IPS-11a (cell line): Measurements from ENCODE around the gene CAMK1.
A peak's percentile ranks its signal among the peaks of the same experiment; 100 is the strongest.

Source experiments
- H3K4me3 ChIP-seq: one replicate; pipeline ENCODE4 v1.5.1; 2013; ENCODE audit warnings: low read depth, low read length, control low read depth

The CAMK1 gene

GRCh38 chr3:9769426-9770275, at the start of gene CAMK1:
TSS of gene CAMK1 (minus strand) at chr3:9769947. CDS start at chr3:9767749, 2,198 bp downstream.
- peak within 1 kb of the TSS; percentile 35 for H3K4me3 ChIP-seq

GRCh38 chr3:9818666-9819335, 49.1 kb upstream of the CAMK1 start:
- no peak overlapping the region for H3K4me3 ChIP-seq

- no peak overlapping the region for H3K4me3 ChIP-seq
Observed at GRCh38 chr3:9817436-9817835, 47.7 kb upstream of the CAMK1 start.

GRCh38 chr3:9815986-9816385, 46.2 kb upstream of the CAMK1 start:
- no peak overlapping the region for H3K4me3 ChIP-seq

- no peak overlapping the region for H3K4me3 ChIP-seq
Observed at GRCh38 chr3:9812870-9813483, 43.2 kb upstream of the CAMK1 start.

- no peak overlapping the region for H3K4me3 ChIP-seq
Observed at GRCh38 chr3:9810846-9811245, 41.1 kb upstream of the CAMK1 start.

GRCh38 chr3:9810433-9810770, 40.7 kb upstream of the CAMK1 start:
- peak overlapping the region; percentile 53 for H3K4me3 ChIP-seq

- H3K4me3 ChIP-seq: peak within 1 kb of the TSS; percentile 53
Observed at GRCh38 chr3:9809615-9810432, 40.1 kb upstream of the CAMK1 start, which contains the start of gene TTLL3. TSS of gene TTLL3 (plus strand) at chr3:9810262. CDS start at chr3:9810662, 400 bp downstream.

GRCh38 chr3:9809239-9809614, 39.5 kb upstream of the CAMK1 start:
- H3K4me3 ChIP-seq: peak overlapping the region; percentile 53

GRCh38 chr3:9808345-9809037, 38.7 kb upstream of the CAMK1 start:
- no peak overlapping the region for H3K4me3 ChIP-seq

- H3K4me3 ChIP-seq: no peak overlapping the region
Observed at GRCh38 chr3:9807981-9808344, 38.2 kb upstream of the CAMK1 start.

- H3K4me3 ChIP-seq: no peak overlapping the region
Observed at GRCh38 chr3:9806688-9807589, 37.2 kb upstream of the CAMK1 start.

GRCh38 chr3:9806137-9806536, 36.4 kb upstream of the CAMK1 start:
- H3K4me3 ChIP-seq: no peak overlapping the region

GRCh38 chr3:9804996-9805395, 35.2 kb upstream of the CAMK1 start:
- H3K4me3 ChIP-seq: no peak overlapping the region

GRCh38 chr3:9803494-9803893, 33.7 kb upstream of the CAMK1 start:
- no peak overlapping the region for H3K4me3 ChIP-seq

- H3K4me3 ChIP-seq: no peak overlapping the region
Observed at GRCh38 chr3:9800529-9800928, 30.8 kb upstream of the CAMK1 start.

GRCh38 chr3:9797196-9797945, 27.6 kb upstream of the CAMK1 start:
- H3K4me3 ChIP-seq: no peak overlapping the region

GRCh38 chr3:9795207-9795606, 25.5 kb upstream of the CAMK1 start:
- no peak overlapping the region for H3K4me3 ChIP-seq

GRCh38 chr3:9794400-9794799, 24.7 kb upstream of the CAMK1 start:
- H3K4me3 ChIP-seq: no peak overlapping the region
